ENCODE measurements around the gene GFRA1.
"Not testable (repeated sequence)": the region's sequence is repeated elsewhere in the genome, so short reads cannot be mapped to it uniquely, and the experiment has no call there.

The GFRA1 gene

DNA sequence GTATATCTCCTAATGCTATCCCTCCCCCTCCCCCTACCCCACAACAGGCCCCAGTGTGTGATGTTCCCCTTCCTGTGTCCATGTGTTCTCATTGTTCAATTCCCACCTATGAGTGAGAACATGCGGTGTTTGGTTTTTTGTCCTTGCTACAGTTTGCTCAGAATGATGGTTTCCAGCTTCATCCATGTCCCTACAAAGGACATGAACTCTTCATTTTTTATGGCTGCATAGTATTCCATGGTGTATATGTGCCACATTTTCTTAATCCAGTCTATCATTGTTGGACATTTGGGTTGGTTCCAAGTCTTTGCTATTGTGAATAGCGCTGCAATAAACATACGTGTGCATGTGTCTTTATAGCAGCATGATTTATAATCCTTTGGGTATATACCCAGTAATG, 220.5 kb downstream of the GFRA1 start:
- H3K9me3 ChIP-seq (ENCODE audit: control insufficient read depth, insufficient read depth, low read depth, low read length); H3K4me1 ChIP-seq (ENCODE audit: control insufficient read depth, insufficient read depth, low read length); POLR2A ChIA-PET; H3K36me3 ChIP-seq (ENCODE audit: control insufficient read depth in 2 of 2, insufficient read depth in 1 of 2, low read length in 2 of 2); H3K27ac ChIP-seq (ENCODE audit: extremely low read depth, low read depth, low read length); CTCF ChIA-PET; H3K4me3 ChIP-seq (ENCODE audit: low read depth, low read length): not testable (repeated sequence)
- peak; percentile 90 for TF ChIP-seq ZNF146 (tag by site-specific recombination; IDR thresholded peaks at IDR 0.05)

DNA sequence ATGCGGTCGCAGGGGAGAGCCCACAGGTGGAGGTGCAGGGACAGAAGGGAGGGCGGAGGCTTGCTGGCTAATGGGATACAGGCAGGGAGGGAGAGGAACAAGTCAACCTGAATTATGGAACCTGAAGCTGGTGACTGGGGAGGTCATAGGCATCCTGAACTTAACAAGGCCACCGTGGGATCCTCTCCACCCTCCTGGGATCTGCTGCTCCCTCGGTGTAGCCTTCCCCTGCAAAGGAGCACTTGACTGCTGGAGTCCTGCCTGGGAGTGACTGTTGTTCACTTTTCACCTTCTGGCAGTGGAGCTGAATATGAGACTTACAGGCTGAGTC, 223.1 kb downstream of the GFRA1 start:
- no peaks in the 10 kb centered on the region for H3K4me1 ChIP-seq (ENCODE audit: control insufficient read depth, insufficient read depth, low read length)
- no peaks in the 10 kb centered on the region for H3K36me3 ChIP-seq (ENCODE audit: control insufficient read depth in 2 of 2, insufficient read depth in 1 of 2, low read length in 2 of 2)
- TF ChIP-seq KLF7 (tag by site-specific recombination; IDR thresholded peaks at IDR 0.05; ENCODE audit: borderline replicate concordance), result no peak
- TF ChIP-seq, protein P1, sequence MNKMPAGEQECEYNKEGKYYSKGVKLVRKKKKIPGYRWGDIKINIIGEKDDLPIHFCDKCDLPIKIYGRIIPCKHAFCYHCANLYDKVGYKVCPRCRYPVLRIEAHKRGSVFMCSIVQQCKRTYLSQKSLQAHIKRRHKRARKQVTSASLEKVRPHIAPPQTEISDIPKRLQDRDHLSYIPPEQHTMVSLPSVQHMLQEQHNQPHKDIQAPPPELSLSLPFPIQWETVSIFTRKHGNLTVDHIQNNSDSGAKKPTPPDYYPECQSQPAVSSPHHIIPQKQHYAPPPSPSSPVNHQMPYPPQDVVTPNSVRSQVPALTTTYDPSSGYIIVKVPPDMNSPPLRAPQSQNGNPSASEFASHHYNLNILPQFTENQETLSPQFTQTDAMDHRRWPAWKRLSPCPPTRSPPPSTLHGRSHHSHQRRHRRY (tag by site-specific recombination; IDR thresholded peaks at IDR 0.05), result no peak
- TF ChIP-seq ZNF660 (tag by site-specific recombination; IDR thresholded peaks at IDR 0.05), result no peak
- TF ChIP-seq ZBTB1 (tag by site-specific recombination; IDR thresholded peaks at IDR 0.05), result no peak
- no peak for TF ChIP-seq WT1 (tag by site-specific recombination; IDR thresholded peaks at IDR 0.05)
- TF ChIP-seq ZBTB21 (tag by site-specific recombination; IDR thresholded peaks at IDR 0.05), result no peak
- TF ChIP-seq SCRT2 (tag by site-specific recombination; IDR thresholded peaks at IDR 0.05), result no peak
- no peak for TF ChIP-seq ZNF223 (tag by site-specific recombination; IDR thresholded peaks at IDR 0.05)
- TF ChIP-seq ZNF221 (tag by site-specific recombination; IDR thresholded peaks at IDR 0.05; ENCODE audit: borderline replicate concordance), result no peak
- TF ChIP-seq OVOL3 (tag by site-specific recombination; IDR thresholded peaks at IDR 0.05), result no peak
- no peak for TF ChIP-seq TCF7L2 (IDR thresholded peaks at IDR 0.05; ENCODE audit: borderline replicate concordance, low read depth, low read length)
- TF ChIP-seq, protein P2, sequence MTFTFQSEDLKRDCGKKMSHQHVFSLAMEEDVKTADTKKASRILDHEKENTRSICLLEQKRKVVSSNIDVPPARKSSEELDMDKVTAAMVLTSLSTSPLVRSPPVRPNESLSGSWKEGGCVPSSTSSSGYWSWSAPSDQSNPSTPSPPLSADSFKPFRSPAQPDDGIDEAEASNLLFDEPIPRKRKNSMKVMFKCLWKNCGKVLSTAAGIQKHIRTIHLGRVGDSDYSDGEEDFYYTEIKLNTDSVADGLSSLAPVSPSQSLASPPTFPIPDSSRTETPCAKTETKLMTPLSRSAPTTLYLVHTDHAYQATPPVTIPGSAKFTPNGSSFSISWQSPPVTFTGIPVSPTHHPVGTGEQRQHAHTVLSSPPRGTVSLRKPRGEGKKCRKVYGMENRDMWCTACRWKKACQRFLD (tag by site-specific recombination; IDR thresholded peaks at IDR 0.05), result no peak
- TF ChIP-seq, protein P3, sequence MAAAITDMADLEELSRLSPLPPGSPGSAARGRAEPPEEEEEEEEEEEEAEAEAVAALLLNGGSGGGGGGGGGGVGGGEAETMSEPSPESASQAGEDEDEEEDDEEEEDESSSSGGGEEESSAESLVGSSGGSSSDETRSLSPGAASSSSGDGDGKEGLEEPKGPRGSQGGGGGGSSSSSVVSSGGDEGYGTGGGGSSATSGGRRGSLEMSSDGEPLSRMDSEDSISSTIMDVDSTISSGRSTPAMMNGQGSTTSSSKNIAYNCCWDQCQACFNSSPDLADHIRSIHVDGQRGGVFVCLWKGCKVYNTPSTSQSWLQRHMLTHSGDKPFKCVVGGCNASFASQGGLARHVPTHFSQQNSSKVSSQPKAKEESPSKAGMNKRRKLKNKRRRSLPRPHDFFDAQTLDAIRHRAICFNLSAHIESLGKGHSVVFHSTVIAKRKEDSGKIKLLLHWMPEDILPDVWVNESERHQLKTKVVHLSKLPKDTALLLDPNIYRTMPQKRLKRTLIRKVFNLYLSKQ (tag by site-specific recombination; IDR thresholded peaks at IDR 0.05; ENCODE audit: borderline replicate concordance), result no peak
- TF ChIP-seq, protein P4, sequence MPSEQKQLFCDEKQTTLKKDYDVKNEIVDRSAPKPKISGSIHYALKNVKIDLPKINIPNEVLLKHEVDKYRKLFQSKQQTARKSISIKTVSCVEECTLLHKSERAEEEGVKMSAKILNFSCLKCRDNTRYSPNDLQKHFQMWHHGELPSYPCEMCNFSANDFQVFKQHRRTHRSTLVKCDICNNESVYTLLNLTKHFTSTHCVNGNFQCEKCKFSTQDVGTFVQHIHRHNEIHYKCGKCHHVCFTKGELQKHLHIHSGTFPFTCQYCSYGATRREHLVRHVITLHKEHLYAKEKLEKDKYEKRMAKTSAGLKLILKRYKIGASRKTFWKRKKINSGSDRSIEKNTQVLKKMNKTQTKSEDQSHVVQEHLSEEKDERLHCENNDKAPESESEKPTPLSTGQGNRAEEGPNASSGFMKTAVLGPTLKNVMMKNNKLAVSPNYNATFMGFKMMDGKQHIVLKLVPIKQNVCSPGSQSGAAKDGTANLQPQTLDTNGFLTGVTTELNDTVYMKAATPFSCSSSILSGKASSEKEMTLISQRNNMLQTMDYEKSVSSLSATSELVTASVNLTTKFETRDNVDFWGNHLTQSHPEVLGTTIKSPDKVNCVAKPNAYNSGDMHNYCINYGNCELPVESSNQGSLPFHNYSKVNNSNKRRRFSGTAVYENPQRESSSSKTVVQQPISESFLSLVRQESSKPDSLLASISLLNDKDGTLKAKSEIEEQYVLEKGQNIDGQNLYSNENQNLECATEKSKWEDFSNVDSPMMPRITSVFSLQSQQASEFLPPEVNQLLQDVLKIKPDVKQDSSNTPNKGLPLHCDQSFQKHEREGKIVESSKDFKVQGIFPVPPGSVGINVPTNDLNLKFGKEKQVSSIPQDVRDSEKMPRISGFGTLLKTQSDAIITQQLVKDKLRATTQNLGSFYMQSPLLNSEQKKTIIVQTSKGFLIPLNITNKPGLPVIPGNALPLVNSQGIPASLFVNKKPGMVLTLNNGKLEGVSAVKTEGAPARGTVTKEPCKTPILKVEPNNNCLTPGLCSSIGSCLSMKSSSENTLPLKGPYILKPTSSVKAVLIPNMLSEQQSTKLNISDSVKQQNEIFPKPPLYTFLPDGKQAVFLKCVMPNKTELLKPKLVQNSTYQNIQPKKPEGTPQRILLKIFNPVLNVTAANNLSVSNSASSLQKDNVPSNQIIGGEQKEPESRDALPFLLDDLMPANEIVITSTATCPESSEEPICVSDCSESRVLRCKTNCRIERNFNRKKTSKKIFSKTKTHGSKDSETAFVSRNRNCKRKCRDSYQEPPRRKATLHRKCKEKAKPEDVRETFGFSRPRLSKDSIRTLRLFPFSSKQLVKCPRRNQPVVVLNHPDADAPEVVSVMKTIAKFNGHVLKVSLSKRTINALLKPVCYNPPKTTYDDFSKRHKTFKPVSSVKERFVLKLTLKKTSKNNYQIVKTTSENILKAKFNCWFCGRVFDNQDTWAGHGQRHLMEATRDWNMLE (tag by site-specific recombination; conservative IDR thresholded peaks at IDR 0.05; ENCODE audit: low read depth), result no peak
- TF ChIP-seq REPIN1 (tag by site-specific recombination; IDR thresholded peaks at IDR 0.05; ENCODE audit: low read depth), result no peak
- TF ChIP-seq, protein P5, sequence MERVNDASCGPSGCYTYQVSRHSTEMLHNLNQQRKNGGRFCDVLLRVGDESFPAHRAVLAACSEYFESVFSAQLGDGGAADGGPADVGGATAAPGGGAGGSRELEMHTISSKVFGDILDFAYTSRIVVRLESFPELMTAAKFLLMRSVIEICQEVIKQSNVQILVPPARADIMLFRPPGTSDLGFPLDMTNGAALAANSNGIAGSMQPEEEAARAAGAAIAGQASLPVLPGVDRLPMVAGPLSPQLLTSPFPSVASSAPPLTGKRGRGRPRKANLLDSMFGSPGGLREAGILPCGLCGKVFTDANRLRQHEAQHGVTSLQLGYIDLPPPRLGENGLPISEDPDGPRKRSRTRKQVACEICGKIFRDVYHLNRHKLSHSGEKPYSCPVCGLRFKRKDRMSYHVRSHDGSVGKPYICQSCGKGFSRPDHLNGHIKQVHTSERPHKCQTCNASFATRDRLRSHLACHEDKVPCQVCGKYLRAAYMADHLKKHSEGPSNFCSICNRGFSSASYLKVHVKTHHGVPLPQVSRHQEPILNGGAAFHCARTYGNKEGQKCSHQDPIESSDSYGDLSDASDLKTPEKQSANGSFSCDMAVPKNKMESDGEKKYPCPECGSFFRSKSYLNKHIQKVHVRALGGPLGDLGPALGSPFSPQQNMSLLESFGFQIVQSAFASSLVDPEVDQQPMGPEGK (tag by site-specific recombination; IDR thresholded peaks at IDR 0.05), result no peak
- POLR2A ChIA-PET, result no interaction called here
- H3K27ac ChIP-seq (ENCODE audit: extremely low read depth, low read depth, low read length), result no peak overlapping the region
- CTCF ChIA-PET, result interaction anchor here (0.6 to 0.8 kb wide), 2 partner anchors 336 to 365 kb away, joined by 3 read pairs; no protein-coding TSS in a partner anchor
- no peaks in the 10 kb centered on the region for H3K9me3 ChIP-seq (ENCODE audit: control insufficient read depth, insufficient read depth, low read depth, low read length)
- H3K4me3 ChIP-seq (ENCODE audit: low read depth, low read length), result no peak overlapping the region

All from HEK293 (cell line).